ENCODE measurements around the gene NOD1.

NOD1 gene

GRCh38 chr7:30472784-30473775, 5.5 kb downstream of the NOD1 start:
- Histone ChIP-seq H3K9me3 (no peaks in the 10 kb centered on the region), H3K27me3 (no peaks in the 10 kb centered on the region), H3K4me1 (peaks cover 16% of the 10 kb centered on the region), H3K4me3 (ENCODE audit: low read depth, low read length) (no peak overlapping the region), H3K36me3 (no peaks in the 10 kb centered on the region)
- DNase-seq, result no peak
- no peak for TF ChIP-seq CTCF (IDR thresholded peaks at IDR 0.05; ENCODE audit: low read depth, low read length)

- no peaks in the 10 kb centered on the region for H3K36me3 ChIP-seq
- no peak for TF ChIP-seq CTCF (IDR thresholded peaks at IDR 0.05; ENCODE audit: low read depth, low read length)
- no peak for DNase-seq
- no peaks in the 10 kb centered on the region for H3K27me3 ChIP-seq
- peaks cover 16% of the 10 kb centered on the region for H3K4me1 ChIP-seq
- no peak overlapping the region for H3K4me3 ChIP-seq (ENCODE audit: low read depth, low read length)
- no peaks in the 10 kb centered on the region for H3K9me3 ChIP-seq
Observed at GRCh38 chr7:30472081-30472783, 6.4 kb downstream of the NOD1 start.

GRCh38 chr7:30471205-30471604, 7.4 kb downstream of the NOD1 start:
- peaks cover 16% of the 10 kb centered on the region for H3K4me1 ChIP-seq

GRCh38 chr7:30470771-30471170, 7.8 kb downstream of the NOD1 start:
- Histone ChIP-seq H3K4me3 (ENCODE audit: low read depth, low read length) (no peak overlapping the region), H3K27me3 (no peaks in the 10 kb centered on the region), H3K36me3 (no peaks in the 10 kb centered on the region), H3K4me1 (peaks cover 19% of the 10 kb centered on the region), H3K9me3 (no peaks in the 10 kb centered on the region)
- no peak for TF ChIP-seq CTCF (IDR thresholded peaks at IDR 0.05; ENCODE audit: low read depth, low read length)
- no peak for DNase-seq

More at GRCh38 chr7:30471205-30471604, 7.4 kb downstream of the NOD1 start:
- no peak for DNase-seq
- Histone ChIP-seq H3K9me3 (no peaks in the 10 kb centered on the region), H3K36me3 (no peaks in the 10 kb centered on the region), H3K27me3 (no peaks in the 10 kb centered on the region), H3K4me3 (ENCODE audit: low read depth, low read length) (no peak overlapping the region)
- no peak for TF ChIP-seq CTCF (IDR thresholded peaks at IDR 0.05; ENCODE audit: low read depth, low read length)

- H3K4me1 ChIP-seq, result peaks cover 22% of the 10 kb centered on the region
- no peak for TF ChIP-seq CTCF (IDR thresholded peaks at IDR 0.05; ENCODE audit: low read depth, low read length)
- H3K9me3 ChIP-seq, result no peaks in the 10 kb centered on the region
- no peaks in the 10 kb centered on the region for H3K27me3 ChIP-seq
- DNase-seq, result peak; percentile 39
- no peaks in the 10 kb centered on the region for H3K36me3 ChIP-seq
- H3K4me3 ChIP-seq (ENCODE audit: low read depth, low read length), result no peak overlapping the region
Observed at GRCh38 chr7:30470163-30470770, 8.3 kb downstream of the NOD1 start.

All from BE2C (cell line).